H1 (cell line): Measurements from ENCODE around the gene TEX54. TPM values are rescaled to one million over a fixed set of nuclear protein-coding genes. Genes with fewer than 3 reads are reported as not detected.

Experiments used
- ASH2L ChIP-seq: fragments of 200-600, 300-600 bp; sonication (generic); IDR thresholded peaks from one replicate; pipeline ENCODE4 v1.7.1; 2017; ENCODE audit warnings: low read length
- BACH1 ChIP-seq: IDR thresholded peaks from 2 replicates; pipeline ENCODE4 v1.6.1; 2012; ENCODE audit warnings: low read length, improper control_type of control experiment
- BCL11A ChIP-seq, 2 experiments: IDR thresholded peaks; one replicate each; pipeline ENCODE4 v1.6.1; 2011; ENCODE audit warnings: low read depth in 2 of 2, low read length in 2 of 2, mild to moderate bottlenecking in 2 of 2
- CHD2 ChIP-seq: IDR thresholded peaks from 2 replicates; pipeline ENCODE4 v1.6.1; 2012; ENCODE audit warnings: low read length, improper control_type of control experiment
- CREB1 ChIP-seq: IDR thresholded peaks from 2 replicates; pipeline ENCODE4 v1.6.1; 2012; ENCODE audit warnings: inconsistent platforms
- E2F6 ChIP-seq: IDR thresholded peaks from 2 replicates; pipeline ENCODE4 v1.6.1; 2012; ENCODE audit warnings: inconsistent platforms
- GABPA ChIP-seq: IDR thresholded peaks from 2 replicates; pipeline ENCODE4 v1.6.1; 2011; ENCODE audit warnings: mild to moderate bottlenecking, low read length, moderate library complexity, borderline replicate concordance; ENCODE audit not compliant: insufficient read depth
- GTF2F1 ChIP-seq: IDR thresholded peaks from 2 replicates; pipeline ENCODE4 v1.6.1; 2012; ENCODE audit warnings: low read depth, low read length, improper control_type of control experiment, borderline replicate concordance
- JUN ChIP-seq: IDR thresholded peaks from 2 replicates; pipeline ENCODE4 v1.6.1; 2011; ENCODE audit warnings: low read depth, mild to moderate bottlenecking, improper control_type of control experiment, low read length
- NANOG ChIP-seq: IDR thresholded peaks from 2 replicates; pipeline ENCODE4 v1.6.1; 2011; ENCODE audit warnings: low read length, low read depth, mild to moderate bottlenecking, inconsistent platforms; ENCODE audit not compliant: insufficient read depth, poor library complexity, severe bottlenecking
- PHF8 ChIP-seq: fragments of 200-600 bp; sonication (generic); conservative IDR thresholded peaks from 2 replicates; pipeline ENCODE4 v1.7.1; 2012; ENCODE audit warnings: low read depth, mild to moderate bottlenecking, inconsistent platforms, low read length, moderate library complexity
- POU5F1 ChIP-seq: IDR thresholded peaks from 2 replicates; pipeline ENCODE4 v1.6.1; 2011; ENCODE audit warnings: low read depth, mild to moderate bottlenecking, low read length, moderate library complexity
- SAP30 ChIP-seq: fragments of 300-600 bp; sonication (generic); IDR thresholded peaks from 2 replicates; pipeline ENCODE4 v1.7.1; 2012; ENCODE audit warnings: low read length, moderate library complexity, mild to moderate bottlenecking, inconsistent platforms; ENCODE audit not compliant: insufficient read depth, insufficient replicate concordance
- SP2 ChIP-seq: IDR thresholded peaks from 2 replicates; pipeline ENCODE4 v1.6.1; 2012; ENCODE audit warnings: mild to moderate bottlenecking, low read length, inconsistent platforms
- TEAD4 ChIP-seq: IDR thresholded peaks from 2 replicates; pipeline ENCODE4 v1.6.1; 2012; ENCODE audit warnings: low read depth, low read length, inconsistent platforms, mixed read lengths
- polyA plus RNA-seq, 7 experiments: library from polyadenylated mRNA; depleted of rRNA in 3 of 7; stranded (reverse) in 5 of 7; unstranded in 2 of 7; fragments of >200 nt in 5 of 7; fragments of 200-250 nt in 2 of 7; gene quantifications; 1 replicate in 5 of 7; 2 replicates in 1 of 7; 4 replicates in 1 of 7; pipeline versions ENCODE4 v1.2.1 to v1.2.3, GENCODE V29; 2011 to 2013; ENCODE audit warnings: missing spikeins in 2 of 7, mixed read lengths in 2 of 7
- total RNA-seq: library from RNA; stranded (reverse); fragmentation: NEBNext Ultra II Directional; extraction: Animal tissue kit (Norgen Biotek cat#: 25700); gene quantifications from 2 replicates; pipeline ENCODE4 v1.2.1, GENCODE V29; 2021

TEX54 gene
- total and polyA plus RNA-seq, 2 of the 8 experiments (the other 6 are each of a cell fraction or from before 2014, with no cell fraction given), result 1.2 TPM; not detected in 1

GRCh38 chr11:62831520-62832335, 913 bp downstream of the TEX54 start, which contains the start of gene STX5 (continued):
- TF ChIP-seq GTF2F1, result no peak
- TF ChIP-seq NANOG, result no peak
- TF ChIP-seq CHD2, result peak; percentile 93
- TF ChIP-seq CREB1, result peak; percentile 94
- peak; percentile 94 for TF ChIP-seq GABPA
- TF ChIP-seq PHF8, result peak; percentile 97
- peak; percentile 68 for TF ChIP-seq SAP30
- TF ChIP-seq SP2, result peak; percentile 91
- TF ChIP-seq JUN, result no peak
- TF ChIP-seq TEAD4, result no peak
- TF ChIP-seq BCL11A (IDR thresholded peaks at IDR 0.05; ENCODE audit: low read depth in 2 of 2, low read length in 2 of 2), result no peak
- TF ChIP-seq ASH2L, result peak; percentile 70
- no peak for TF ChIP-seq E2F6
- no peak for TF ChIP-seq POU5F1
- no peak for TF ChIP-seq BACH1
